ENCODE results near the gene ZNF575.

GRCh38 chr19:43564800-43565199, 31.8 kb downstream of the ZNF575 start:
- TF ChIP-seq CTCF (IDR thresholded peaks at IDR 0.05; ENCODE audit: low read depth, low read length): no peak
- no peak for TF ChIP-seq POLR2A (IDR thresholded peaks at IDR 0.05; ENCODE audit: extremely low read depth, insufficient read length)
- TF ChIP-seq MYC (IDR thresholded peaks at IDR 0.05; ENCODE audit: low read depth, low read length): no peak
- TF ChIP-seq MAX (IDR thresholded peaks at IDR 0.05; ENCODE audit: low read depth, low read length): no peak

Data from NB4 (cell line).